Measurements from ENCODE around the gene TBC1D8. TPM values are rescaled to one million over a fixed set of nuclear protein-coding genes. Genes with fewer than 3 reads are reported as not detected.

Gene TBC1D8
- total RNA-seq, 2 donors from 2014 or later, result 63.8 to 111 TPM

DNA sequence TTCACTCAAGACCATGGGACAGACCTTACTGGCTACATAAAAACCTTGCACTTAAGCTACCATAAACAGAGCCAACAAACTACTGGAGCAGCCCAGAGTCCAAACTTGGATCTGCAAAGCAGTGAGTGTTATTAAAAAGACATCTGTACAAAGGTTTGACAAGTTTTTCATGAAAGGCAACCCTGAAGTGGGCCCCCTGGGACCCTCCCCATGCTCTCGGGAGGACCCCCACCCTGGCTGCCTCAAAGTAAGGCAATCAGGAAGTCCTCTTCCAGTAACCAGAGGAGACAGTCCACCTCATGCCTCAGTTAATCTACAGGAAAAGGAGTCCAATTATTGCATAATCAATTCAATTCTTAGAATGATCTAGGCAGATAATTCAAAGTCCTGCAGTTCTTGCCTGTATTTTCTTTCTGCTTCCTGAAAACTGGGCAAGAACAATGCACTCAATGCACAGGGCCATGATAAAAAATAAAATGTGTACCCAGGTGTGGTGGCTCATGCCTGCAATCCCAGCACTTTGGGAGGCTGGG, 69.7 kb downstream of the TBC1D8 start:
- 44 to 64% methylated on average over 1 of the region's 1 CpG for WGBS, 2 donors
- Histone ChIP-seq H3K9me3 (no peaks in the 10 kb centered on the region), H3K4me3 (no peak overlapping the region), H3K4me1 (peaks cover 21% of the 10 kb centered on the region), H3K27ac (no peak overlapping the region), H3K27me3 (no peaks in the 10 kb centered on the region), H3K36me3 (replicated peaks in 1 of 2; ENCODE audit: insufficient read depth in 1 of 2, low read depth in 2 of 2) (no peaks in the 10 kb centered on the region)
- ATAC-seq (no peak), DNase-seq (no peak)
- intact Hi-C loops (cut with DNase I), result no loop called here
- TF ChIP-seq, protein P1, sequence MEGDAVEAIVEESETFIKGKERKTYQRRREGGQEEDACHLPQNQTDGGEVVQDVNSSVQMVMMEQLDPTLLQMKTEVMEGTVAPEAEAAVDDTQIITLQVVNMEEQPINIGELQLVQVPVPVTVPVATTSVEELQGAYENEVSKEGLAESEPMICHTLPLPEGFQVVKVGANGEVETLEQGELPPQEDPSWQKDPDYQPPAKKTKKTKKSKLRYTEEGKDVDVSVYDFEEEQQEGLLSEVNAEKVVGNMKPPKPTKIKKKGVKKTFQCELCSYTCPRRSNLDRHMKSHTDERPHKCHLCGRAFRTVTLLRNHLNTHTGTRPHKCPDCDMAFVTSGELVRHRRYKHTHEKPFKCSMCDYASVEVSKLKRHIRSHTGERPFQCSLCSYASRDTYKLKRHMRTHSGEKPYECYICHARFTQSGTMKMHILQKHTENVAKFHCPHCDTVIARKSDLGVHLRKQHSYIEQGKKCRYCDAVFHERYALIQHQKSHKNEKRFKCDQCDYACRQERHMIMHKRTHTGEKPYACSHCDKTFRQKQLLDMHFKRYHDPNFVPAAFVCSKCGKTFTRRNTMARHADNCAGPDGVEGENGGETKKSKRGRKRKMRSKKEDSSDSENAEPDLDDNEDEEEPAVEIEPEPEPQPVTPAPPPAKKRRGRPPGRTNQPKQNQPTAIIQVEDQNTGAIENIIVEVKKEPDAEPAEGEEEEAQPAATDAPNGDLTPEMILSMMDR (IDR thresholded peaks at IDR 0.05), result no peak

DNA sequence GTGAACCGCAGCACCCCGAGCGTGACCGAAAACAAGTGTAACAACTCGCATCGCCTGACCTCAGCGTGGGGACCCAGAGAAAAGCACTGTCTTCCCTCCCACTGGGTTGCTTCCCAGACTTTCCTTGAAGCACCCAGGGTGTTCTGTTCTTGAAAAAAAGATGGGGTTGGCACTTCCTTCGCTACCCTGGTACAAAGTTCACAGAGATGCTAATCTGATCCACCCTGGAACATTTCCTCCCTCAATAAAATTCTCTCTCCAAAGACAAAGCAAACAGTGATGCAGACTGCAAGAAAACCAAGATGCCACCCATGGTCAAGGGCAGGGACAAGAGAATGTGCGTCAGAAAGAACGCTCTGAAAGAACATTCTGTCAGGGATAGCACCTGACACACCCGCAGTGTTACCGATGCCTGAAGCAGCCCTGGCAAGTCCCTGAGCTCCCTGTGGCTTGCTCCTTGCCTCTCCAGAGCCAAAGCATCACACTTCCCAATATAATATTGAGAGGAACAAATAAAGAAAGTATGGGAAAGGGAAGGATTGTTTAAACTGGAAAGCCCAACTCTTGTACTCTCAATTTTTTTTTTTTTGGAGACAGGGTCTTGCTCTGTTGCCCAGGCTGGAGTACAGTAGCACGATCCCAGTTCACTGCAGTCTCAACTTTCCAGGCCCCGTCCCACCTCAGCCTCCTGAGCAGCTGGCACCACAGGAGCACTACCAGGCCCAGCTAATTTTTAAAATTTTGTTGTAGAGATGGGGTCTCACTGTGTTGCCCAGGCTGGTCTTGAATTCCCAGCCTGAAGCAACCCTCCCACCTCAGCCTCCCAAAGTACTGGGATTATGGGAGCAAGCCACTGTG, 70.7 kb downstream of the TBC1D8 start:
- H3K36me3 ChIP-seq (replicated peaks in 1 of 2; ENCODE audit: insufficient read depth in 1 of 2, low read depth in 2 of 2), result no peaks in the 10 kb centered on the region
- intact Hi-C loops (cut with DNase I), result no loop called here
- H3K27ac ChIP-seq, result no peak overlapping the region
- no peak for ATAC-seq
- TF ChIP-seq POLR2A (IDR thresholded peaks at IDR 0.05), result no peak
- TF ChIP-seq, protein P1 (IDR thresholded peaks at IDR 0.05), result no peak
- peaks cover 26% of the 10 kb centered on the region for H3K4me1 ChIP-seq
- 91 to 97% methylated on average over 14 of the region's 14 CpGs for WGBS, 2 donors
- no peaks in the 10 kb centered on the region for H3K9me3 ChIP-seq
- H3K4me3 ChIP-seq, result no peak overlapping the region
- H3K27me3 ChIP-seq, result no peaks in the 10 kb centered on the region
- DNase-seq, result no peak

DNA sequence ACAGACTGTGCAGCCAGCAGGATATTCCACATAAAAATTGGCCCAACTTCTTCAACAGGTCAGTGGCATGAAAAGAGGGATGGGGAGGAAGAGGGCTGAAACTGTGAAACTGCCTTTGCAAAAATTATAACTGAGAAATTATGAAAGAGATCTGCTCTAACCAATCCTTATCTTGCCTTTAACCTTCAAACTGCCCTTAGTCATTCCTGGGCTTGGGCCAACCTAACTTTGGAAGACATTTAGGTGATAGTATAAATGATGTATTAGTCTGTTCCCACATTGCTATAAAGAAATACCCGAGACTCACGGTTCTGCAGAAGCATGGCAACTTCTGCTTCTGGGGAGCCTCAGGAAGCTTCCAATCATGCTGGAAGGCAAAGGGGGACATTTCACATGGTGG, 74.6 kb downstream of the TBC1D8 start:
- peak overlapping the region in 1 of 4 donors; percentile 5 for H3K27ac ChIP-seq
- H3K9me3 ChIP-seq, result no peaks in the 10 kb centered on the region
- intact Hi-C loops (cut with DNase I), result no loop called here
- no peak overlapping the region for H3K4me3 ChIP-seq
- ATAC-seq (peak; percentile 30), DNase-seq (peak; percentile 23 to 50 (median 34))
- H3K27me3 ChIP-seq, result no peaks in the 10 kb centered on the region
- peaks cover 15% of the 10 kb centered on the region for H3K4me1 ChIP-seq
- 12 to 30% methylated on average over 2 of the region's 2 CpGs for WGBS, 2 donors
- TF ChIP-seq, protein P1 (IDR thresholded peaks at IDR 0.05), result no peak
- TF ChIP-seq POLR2A (IDR thresholded peaks at IDR 0.05), result no peak
- H3K36me3 ChIP-seq (replicated peaks in 1 of 2; ENCODE audit: insufficient read depth in 1 of 2, low read depth in 2 of 2), result no peaks in the 10 kb centered on the region

DNA sequence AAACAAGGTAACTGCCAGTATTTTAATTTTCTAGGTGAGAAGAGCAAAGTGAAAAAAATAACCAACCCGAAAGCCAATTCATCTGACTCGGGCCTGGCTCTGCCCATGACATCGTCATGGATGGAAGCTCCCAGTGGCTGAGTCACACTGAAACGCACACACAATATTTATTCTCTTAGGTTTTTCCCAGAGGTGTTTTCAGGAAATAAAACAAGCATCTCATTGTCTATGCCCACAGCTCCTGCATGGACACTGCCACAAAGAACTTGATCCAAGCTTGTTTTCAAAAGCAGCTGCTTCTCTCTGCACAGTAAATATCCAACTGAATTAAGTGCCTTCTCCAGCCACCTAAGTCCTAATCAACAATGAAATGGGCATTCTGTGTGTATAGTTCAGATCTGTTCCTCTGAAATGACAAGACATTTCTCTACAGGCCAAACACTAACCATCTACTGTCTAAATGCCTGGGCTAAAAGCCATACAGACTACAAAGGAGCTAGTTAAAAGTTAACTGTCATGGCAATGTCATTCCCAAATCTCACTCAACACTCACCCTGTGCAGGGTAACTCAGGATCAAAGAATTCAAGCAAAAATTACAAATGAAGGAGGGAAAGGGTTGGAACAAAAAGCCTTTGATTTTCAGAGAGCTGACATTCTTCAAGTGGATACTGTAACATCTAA, 86.2 kb downstream of the TBC1D8 start:
- intact Hi-C loops (cut with DNase I), result no loop called here
- H3K4me3 ChIP-seq, result no peak overlapping the region
- peak in 1 of 3 donors; percentile 30 for TF ChIP-seq POLR2A (IDR thresholded peaks at IDR 0.05)
- TF ChIP-seq, protein P1 (IDR thresholded peaks at IDR 0.05), result no peak
- peaks cover 39% of the 10 kb centered on the region for H3K4me1 ChIP-seq
- no peaks in the 10 kb centered on the region for H3K9me3 ChIP-seq
- ATAC-seq (peak; percentile 86), DNase-seq (peak; percentile 24 to 49 (median 42))
- no peaks in the 10 kb centered on the region for H3K36me3 ChIP-seq (replicated peaks in 1 of 2; ENCODE audit: insufficient read depth in 1 of 2, low read depth in 2 of 2)
- peak overlapping the region; percentile 20 to 75 (median 68) for H3K27ac ChIP-seq
- no peaks in the 10 kb centered on the region for H3K27me3 ChIP-seq
- 45 to 59% methylated on average over 4 of the region's 4 CpGs for WGBS, 2 donors

Data from body of pancreas (tissue), 4 donors.